RPMI8226 (cell line): ENCODE results near the gene ALK.

Experiments
- DNase-seq: peaks from one replicate; pipeline ENCODE4 v3.0.0-alpha.2; 2015

The ALK gene

GRCh38 chr2:29706171-29706720 lies 215.1 kb downstream of the ALK start:
- DNase-seq = no peak

GRCh38 chr2:29705616-29706015 lies 215.8 kb downstream of the ALK start:
- DNase-seq = no peak

GRCh38 chr2:29703336-29703735 lies 218.1 kb downstream of the ALK start:
- DNase-seq = no peak

- DNase-seq = no peak
Measured at GRCh38 chr2:29702276-29702675, 219.1 kb downstream of the ALK start.

GRCh38 chr2:29700560-29700959 lies 220.8 kb downstream of the ALK start:
- no peak for DNase-seq

GRCh38 chr2:29699045-29699444 lies 222.3 kb downstream of the ALK start:
- DNase-seq = no peak

- DNase-seq = no peak
Measured at GRCh38 chr2:29698216-29698615, 223.2 kb downstream of the ALK start.

- DNase-seq = no peak
Measured at GRCh38 chr2:29697715-29698114, 223.7 kb downstream of the ALK start.

- DNase-seq = no peak
Measured at GRCh38 chr2:29697181-29697580, 224.2 kb downstream of the ALK start.

GRCh38 chr2:29694741-29695140 lies 226.6 kb downstream of the ALK start:
- DNase-seq = no peak

GRCh38 chr2:29691391-29691950 lies 229.9 kb downstream of the ALK start:
- DNase-seq = no peak

- DNase-seq = no peak
Measured at GRCh38 chr2:29689666-29690065, 231.7 kb downstream of the ALK start.

- DNase-seq = no peak
Measured at GRCh38 chr2:29688429-29688828, 233.0 kb downstream of the ALK start.

- no peak for DNase-seq
Measured at GRCh38 chr2:29687121-29687520, 234.3 kb downstream of the ALK start.

GRCh38 chr2:29676886-29677453 lies 244.4 kb downstream of the ALK start:
- no peak for DNase-seq

- DNase-seq = no peak
Measured at GRCh38 chr2:29664578-29664977, 256.8 kb downstream of the ALK start.

GRCh38 chr2:29663268-29663667 lies 258.1 kb downstream of the ALK start:
- no peak for DNase-seq

- DNase-seq = no peak
Measured at GRCh38 chr2:29662861-29663260, 258.5 kb downstream of the ALK start.

GRCh38 chr2:29660201-29660600 lies 261.2 kb downstream of the ALK start:
- no peak for DNase-seq

GRCh38 chr2:29659178-29659577 lies 262.2 kb downstream of the ALK start:
- DNase-seq = no peak

- DNase-seq = no peak
Measured at GRCh38 chr2:29657674-29658073, 263.7 kb downstream of the ALK start.

- no peak for DNase-seq
Measured at GRCh38 chr2:29655391-29656086, 265.8 kb downstream of the ALK start.

GRCh38 chr2:29650631-29651097 lies 270.7 kb downstream of the ALK start:
- DNase-seq = no peak

- no peak for DNase-seq
Measured at GRCh38 chr2:29644949-29645348, 276.4 kb downstream of the ALK start.
